Stimulated activated CD8-positive, alpha-beta memory T cell treated with anti-CD3 and anti-CD28 coated beads, Interleukin-4, amount 100 ng/mL, for 4 hours (primary cell): ENCODE data around the gene ABL1.
A peak's percentile ranks its signal among the peaks of the same experiment; 100 is the strongest.
"Not testable (repeated sequence)": the region's sequence is repeated elsewhere in the genome, so short reads cannot be mapped to it uniquely, and the experiment has no call there.

Experiments used
- DNase-seq, 2 donors: peaks; one replicate each; pipeline ENCODE4 v3.0.0-alpha.2; 2020; ENCODE audit warnings: low read depth in 2 of 2, low spot score in 1 of 2

ABL1 gene

DNA sequence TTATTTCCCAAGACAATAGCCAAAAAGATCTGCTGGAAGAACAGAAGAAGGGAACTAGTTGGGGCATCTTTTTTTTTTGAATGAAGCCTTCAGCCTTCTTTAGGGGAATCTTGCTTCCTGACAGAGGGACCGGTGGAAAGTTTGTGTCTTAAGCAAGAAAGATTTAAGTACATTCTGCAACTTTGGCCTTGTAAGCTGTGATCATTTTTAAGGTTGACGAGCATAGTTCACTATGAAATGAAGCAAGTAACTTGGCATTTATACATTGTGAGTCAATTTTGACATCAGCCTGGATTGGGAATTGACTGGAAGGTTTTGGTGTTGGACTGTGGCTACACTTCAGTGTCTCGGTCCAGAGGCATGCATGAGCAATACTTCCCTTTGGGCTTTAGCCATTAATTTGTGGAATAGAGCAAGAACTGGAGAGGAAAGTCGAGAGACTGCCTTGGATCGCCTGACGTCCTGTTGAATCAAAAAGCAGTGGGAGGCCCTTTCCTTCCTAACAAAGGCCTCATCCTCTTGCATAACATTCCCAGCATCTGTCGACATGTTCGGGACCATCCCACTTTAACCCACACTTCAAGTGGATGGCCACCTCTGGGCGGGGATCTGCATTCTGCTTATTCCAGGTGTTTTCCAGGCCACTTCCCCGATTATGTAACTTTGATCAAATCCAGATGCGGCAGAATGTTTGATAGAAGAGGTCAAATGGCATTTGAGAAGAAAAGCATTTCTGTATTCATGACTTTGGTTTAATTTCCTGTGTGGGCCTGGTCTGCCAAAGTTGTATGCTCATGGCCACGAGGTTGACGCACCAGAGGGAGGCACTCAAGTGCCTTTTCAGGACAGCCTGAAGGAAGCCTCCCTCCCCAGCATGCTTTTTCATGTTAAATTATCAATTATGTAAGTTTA is 12.5 kb downstream of the ABL1 start:
- no peak for DNase-seq

DNA sequence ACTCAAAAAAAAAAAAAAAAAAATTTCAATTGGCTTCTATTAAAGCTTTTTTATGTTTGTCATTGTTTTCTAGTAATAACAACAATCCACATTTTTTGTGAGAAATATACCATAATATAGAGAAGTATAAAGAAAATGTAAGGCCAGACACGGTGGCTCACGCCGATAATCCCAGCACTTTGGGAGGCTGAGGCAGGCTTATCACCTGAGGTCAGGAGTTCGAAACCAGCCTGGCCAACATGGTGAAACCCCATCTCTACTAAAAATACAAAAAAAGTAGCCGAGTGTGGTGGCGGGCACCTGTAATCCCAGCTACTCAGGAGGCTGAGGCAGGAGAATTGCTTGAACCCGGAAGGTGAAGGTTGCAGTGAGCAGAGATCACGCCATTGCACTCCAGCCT is 13.5 kb downstream of the ABL1 start:
- not testable (repeated sequence) for DNase-seq

DNA sequence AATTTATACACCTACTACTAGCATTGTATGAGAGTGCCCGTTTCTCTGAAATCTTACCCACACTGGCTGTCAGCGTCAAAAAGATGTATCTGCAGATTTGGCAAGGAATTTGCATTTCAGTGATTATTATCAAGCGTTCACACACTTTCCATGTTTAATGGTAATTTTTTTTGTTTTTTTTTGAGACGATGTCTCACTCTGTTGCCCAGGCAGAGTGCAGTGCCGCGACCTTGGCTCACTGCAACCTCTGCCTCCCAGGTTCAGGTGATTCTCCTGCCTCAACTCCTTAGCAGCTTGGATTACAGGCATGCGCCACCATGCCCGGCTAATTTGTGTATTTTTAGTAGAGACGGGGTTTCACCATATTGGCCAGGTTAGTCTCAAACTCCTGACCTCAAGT is 14.3 kb downstream of the ABL1 start:
- no peak for DNase-seq

DNA sequence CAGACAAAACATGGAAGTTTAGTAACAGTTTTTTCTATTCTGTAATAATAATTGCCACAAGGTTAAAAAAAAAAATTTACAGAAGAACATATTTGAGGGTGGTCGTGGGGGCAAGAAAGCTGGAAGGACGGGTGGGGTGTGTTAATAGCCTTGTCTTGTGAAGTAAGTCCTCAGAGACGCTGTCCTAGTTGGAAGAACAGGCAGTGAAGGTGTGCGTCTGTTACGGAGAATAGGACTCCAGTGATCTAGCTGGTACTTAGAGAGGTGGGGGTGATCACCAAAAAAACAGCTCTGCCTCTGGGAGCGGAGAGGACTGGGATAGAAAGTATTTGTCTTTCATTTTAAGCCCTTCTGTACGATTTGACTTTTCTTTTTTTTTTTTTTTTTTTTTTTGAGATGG is 17.7 kb downstream of the ABL1 start:
- DNase-seq: no peak

DNA sequence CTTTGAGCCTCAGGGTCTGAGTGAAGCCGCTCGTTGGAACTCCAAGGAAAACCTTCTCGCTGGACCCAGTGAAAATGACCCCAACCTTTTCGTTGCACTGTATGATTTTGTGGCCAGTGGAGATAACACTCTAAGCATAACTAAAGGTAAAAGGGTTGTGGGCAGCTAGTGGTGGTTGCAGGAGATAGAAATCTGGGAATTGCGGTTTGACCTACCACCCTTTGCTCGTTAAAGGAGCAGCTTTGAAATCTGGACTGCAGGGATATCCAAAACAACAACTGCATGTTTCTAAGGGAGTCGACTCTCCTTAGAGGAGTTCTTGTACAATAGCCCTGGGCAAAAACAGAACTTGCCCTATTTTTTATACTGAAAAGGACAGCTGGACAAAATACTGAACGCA is 19.0 kb downstream of the ABL1 start:
- no peak for DNase-seq

DNA sequence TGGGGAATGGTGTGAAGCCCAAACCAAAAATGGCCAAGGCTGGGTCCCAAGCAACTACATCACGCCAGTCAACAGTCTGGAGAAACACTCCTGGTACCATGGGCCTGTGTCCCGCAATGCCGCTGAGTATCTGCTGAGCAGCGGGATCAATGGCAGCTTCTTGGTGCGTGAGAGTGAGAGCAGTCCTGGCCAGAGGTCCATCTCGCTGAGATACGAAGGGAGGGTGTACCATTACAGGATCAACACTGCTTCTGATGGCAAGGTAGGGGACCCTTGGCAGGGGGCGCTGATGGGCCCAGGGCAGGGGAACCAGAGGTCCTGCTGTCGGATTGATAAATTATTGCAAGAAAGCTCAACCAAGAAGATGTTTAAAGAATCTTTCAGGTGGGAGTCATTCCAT is 19.8 kb downstream of the ABL1 start:
- no peak for DNase-seq

DNA sequence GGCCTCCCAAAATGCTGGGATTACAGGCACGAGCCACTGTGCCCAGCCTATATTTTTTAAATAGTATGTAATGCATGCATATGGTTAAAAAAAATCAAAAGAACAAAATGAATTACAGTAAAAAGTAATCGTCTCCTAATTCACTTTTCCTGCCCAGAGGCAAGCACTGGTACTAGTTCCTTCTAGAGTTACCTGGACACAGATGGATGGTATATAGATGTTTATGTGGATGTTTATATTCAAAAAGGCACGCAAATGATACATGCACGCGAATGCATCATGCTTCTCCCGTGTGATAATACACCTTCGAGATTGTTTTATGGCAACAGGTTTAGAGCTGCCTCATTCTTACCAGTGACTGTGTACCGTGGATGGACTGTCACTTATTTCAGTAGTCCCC is 21.4 kb downstream of the ABL1 start:
- DNase-seq: no peak

DNA sequence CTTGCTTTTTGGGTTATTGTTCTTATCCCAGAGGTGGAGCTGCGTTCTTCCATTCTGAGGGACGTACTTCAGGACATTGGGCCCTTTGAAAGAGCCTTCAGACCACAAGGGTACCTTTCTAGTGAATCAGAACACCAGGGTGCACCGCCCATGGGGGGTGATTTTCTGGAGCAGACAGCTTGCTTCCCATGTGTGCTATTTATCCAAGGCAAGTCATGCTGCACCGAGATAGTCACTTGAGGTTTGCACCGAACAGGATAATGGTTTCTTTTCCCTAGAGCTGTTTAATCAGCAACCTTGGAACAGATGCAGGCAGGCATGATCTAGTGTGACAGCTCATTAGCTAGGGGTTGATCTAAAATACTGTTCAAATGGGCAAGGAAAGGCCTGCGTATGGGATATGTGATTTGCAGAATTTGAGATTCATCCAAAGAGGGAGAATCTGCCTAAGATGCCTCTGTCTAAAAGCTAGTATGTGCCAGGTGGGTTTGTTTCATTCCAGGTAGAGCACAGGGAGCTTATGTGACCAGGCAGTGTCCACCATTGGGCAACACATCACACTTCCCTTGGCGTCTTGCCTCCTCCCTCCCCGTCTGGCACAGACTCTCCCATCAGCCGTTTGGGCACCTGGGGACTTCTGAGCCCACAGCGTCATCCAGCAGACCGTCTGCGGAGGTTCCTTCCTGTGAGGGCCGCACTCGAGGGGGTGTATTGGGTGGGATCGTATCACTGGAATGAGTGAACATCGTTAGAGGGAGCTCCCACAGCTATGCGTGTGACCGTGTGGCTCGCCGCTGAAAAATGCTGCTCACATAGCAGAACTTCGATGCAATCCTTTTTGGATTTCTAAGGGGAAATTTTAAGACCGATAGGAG is 23.0 kb downstream of the ABL1 start:
- DNase-seq: no peak

DNA sequence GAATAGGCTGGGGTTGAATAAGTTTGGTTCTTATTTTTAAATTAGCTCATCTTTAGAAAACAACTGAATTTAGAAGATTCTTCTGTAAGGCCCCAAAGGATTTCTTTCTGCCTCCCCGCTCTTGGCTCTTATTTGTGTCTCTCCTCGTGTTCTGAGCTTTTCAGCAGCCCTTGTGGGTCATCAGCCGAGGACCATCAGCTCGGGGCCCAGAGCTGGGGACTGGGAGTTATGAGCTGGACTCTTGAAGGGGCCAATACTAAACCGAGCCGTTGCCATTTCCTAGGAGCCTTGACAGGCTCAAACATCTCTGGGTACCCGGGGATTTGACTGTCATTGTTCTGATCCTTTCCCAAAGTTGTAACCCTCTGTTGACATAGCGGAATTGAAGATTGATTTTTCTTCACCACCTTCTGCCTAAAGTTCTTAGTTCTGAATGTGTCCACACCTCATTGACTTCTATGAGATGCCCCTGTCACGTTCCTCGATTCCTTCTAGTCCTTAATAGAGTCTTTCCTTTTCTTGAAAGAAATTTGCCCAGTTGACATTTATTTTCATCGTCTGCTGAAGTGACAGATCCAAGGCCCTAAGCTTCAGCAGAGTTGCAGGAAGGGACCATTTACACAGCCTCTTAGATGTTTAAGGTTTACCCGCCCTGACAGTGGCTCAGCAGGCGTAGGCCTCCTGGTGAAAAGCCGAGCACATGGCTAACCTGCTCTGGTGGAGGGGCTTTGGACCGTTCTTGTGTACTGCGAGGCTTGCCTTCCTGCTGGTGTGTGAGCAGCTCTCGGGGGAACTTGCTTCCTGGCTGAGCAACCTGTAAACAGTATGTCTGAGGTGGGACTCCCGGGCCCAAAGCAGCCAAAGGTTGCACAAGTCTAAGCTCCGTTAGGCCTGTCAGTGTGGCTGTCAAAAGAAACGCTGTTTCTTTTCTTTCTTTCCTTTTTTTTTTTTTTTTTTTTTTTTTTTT is 24.0 kb downstream of the ABL1 start:
- no peak for DNase-seq

DNA sequence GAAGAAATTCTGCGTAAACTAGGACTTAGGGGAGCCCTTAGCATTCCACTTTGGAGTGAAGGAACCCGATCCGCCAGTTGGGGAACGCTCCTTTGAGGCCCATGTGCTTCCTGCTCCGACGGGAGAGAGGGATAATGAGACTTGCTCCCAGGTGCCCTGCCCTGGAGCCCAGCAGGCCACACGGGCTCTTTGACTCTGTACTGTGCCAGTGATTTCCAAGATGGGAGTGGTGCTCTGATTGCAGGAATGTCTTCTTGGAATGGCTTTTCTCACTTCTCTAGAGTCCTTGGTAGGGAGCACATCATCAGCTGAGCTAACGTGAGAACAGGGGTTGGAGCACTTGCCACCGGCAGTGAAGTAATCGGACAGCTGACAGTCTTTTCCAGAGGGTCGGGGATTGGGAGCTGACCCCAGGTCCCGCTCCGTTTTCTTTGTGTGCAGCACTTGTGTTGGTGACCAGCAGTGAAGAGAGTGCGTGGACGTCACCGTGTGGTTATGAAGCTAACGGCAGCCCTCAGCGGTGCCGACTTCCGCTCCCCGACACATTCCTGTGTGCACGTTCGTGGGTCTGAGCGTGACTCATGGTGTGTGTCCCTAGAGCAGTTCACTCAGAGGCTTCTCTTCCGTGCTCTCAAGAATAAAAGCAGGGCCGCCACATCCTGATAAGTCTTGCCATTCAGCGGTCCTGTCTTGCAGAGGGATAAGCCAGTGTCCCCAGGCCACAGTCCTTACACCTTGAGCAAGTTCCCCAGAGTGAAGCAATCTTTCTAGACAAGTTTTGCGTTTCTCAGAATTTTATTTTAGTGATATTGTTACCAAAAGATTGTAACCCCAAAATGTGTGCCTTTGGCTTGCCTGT is 25.6 kb downstream of the ABL1 start:
- DNase-seq: no peak

DNA sequence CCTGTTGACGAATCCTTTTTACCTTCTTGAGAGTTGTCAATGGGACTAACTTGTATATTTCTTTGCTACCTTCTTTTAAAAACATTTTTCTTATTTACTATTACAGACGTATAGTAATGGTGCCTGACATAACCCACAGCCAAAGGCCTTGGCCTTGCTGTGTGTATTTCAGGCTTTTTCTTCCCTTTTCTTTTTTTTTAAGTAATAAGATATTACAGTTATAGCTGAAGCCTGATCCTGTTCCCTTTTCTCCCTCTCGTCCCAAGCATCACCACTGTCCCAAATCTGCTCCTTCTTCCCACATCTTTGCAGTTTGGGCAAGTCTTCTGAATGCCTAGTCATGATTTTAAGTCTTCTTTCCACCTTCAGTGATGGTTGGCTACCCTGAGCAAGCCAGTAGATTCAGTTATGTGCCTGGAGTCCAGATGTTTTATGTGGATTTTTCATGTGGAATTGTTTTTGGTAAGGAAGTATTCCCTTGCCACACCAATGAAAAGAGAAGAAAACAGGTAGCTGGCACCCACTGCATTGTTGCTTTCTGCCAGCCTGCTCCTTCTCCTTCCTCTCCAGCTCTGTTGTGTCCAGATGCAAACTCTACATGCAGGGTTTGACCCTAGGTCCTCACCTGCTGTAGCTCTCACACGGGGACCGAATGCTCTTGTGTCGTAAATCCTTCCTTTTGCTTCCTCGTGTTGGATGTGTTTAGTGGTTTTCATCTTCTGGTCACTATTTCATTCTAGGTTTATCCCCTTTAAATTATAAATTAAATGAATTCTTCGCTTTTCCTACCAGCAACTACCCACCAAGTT is 26.5 kb downstream of the ABL1 start:
- no peak for DNase-seq

DNA sequence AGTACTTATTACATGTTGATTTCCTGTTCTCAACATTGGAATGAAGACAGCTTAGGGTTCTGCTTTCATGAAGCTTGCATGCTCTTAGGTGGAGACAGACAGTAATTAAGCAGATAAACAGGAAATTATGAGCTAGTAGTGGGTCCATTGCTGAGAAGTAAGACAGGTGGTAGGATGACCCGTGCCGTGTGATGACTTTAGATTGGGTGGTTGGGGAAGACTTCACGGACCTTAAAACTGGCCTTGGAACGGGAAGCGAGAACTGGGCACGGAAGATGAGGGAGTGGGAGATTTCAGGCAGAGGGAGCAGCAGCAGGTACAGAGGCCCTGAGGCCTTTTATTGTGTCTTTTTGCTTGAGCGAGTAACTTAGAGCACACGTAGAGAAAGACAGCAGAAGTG is 27.2 kb downstream of the ABL1 start:
- no peak for DNase-seq

DNA sequence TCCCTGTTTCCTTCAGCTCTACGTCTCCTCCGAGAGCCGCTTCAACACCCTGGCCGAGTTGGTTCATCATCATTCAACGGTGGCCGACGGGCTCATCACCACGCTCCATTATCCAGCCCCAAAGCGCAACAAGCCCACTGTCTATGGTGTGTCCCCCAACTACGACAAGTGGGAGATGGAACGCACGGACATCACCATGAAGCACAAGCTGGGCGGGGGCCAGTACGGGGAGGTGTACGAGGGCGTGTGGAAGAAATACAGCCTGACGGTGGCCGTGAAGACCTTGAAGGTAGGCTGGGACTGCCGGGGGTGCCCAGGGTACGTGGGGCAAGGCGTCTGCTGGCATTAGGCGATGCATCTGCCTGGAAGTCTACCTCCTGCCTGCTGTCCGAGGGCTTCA is 27.7 kb downstream of the ABL1 start:
- no peak for DNase-seq

DNA sequence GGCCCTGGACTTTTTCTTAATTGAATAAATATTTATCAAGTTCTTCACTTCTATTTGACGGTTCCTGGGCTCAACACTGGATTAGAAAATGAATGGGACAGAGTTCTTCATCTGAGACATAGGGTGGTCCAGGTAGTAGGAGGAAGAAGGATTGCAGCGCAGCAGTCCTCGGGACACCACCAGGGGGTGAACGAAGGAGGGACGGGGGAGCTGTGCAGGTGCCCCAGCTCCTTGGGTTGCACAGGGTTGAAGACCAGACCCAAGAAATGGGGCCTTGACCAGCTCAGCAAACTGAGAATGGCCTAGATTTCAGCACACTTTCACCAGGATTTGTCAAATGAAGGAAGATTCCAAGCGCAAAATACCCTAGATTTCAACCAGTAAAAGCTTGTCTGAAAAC is 29.5 kb downstream of the ABL1 start:
- no peak for DNase-seq

DNA sequence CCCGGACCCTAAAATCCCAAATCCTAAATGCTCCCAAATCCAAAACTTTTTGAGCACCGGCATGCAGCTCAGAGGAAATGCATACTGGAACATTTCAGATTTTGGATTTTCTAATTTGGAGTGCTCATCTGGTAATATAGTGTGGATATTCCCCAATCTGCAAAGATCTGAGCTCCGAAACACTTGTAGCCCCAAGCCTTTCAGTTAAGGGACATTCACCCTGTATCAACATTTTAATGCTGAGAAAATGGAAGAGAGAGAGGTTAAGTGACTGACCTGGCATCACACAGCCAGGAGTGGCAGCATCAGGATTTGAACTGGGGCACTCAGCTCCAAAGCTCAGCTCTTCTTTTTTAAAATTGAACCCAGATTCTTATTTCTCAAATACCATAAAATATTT is 30.9 kb downstream of the ABL1 start:
- no peak for DNase-seq

DNA sequence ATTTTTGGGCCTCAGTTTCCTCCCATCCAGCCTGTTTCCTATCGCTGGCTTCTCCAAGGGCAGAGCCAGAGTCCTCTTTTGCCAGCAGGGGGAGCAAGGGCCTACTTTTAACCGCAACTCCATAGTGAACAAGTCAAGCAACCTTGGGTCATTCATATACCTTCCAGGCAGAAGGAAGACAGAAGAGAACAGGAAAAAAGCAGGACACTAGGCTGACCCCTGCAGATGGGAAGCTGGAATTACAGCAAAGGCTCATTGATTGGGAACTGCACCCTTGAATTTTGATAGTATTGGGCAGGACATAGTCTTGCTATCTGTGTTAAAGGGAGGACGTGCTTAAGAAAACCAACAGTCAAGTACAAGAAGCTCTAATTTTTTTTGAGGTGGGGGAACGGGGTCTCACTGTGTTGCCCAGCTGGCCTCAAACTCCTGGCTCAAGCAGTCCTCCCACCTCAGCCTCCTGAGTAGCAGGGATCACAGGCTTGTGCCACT is 31.5 kb downstream of the ABL1 start:
- peak in 1 of 2 donors; percentile 20 for DNase-seq

DNA sequence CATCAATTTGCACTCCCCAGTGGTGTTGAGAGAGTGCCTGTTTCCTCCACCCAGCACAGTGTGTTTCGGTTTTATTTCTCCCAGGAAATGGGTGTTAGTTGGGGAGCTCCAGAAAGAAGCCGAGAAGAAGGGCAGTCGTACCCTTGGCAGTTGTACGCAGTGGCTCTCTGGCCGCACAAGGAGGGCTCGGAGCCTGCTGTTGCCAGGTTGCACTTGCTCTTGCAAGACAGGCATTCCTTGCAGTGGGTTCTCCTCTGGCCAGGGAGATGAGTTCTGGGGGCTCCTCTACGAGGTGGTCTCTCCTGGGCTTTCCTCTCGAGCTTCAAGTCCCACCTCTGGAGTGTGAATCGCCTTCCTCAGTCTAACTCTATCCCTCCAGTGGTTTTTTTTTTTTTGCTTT is 32.5 kb downstream of the ABL1 start:
- no peak for DNase-seq

DNA sequence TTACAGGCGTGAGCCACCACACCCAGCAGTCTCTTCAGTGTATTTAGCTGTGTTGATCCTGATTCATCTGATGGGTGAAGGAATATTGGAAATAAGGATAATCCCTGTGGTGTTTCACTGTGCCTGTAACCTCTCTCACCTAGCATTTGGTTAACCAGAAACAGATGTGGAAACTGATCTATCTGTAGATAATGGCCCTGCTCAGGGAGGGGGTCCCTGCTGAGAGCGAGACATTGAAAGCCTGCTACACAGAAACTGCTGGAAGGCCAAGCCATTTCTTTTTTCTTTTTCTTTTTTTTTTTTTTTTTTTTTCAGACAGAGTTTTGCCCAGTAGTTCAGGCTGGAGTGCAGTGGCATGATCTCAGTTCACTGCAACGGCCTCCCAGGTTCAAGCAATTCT is 33.2 kb downstream of the ABL1 start:
- no peak for DNase-seq

DNA sequence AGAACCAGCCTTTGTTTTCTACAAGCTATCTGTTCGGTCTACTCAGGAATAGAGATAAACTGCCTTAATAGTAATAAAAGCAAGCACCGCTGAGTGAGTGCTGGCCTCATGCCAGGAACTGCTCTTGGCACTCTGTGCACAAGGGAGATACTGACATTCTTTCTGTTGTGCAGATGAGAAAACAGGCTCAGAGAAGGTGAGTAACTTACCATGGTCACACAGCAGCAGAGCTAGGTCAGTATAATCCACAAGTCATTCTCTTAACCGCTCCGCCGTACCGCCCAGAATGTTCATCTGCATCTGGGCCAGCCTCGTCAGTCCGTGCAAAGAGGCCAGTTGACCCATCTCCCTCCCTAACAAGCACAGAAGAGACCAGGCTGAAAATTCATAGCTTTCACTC is 34.2 kb downstream of the ABL1 start:
- no peak for DNase-seq
